Mononuclear cell (primary cell): ENCODE measurements around the gene SYT7. TPM values are rescaled to one million over a fixed set of nuclear protein-coding genes. Genes with fewer than 3 reads are reported as not detected.

Experiments
- H3K27me3 ChIP-seq: 2 replicates; pipeline ENCODE4 v1.6.0; 2011; ENCODE audit warnings: low read length, control low read depth; ENCODE audit not compliant: insufficient read depth
- H3K4me1 ChIP-seq: 2 replicates; pipeline ENCODE4 v1.5.1; 2011; ENCODE audit warnings: mild to moderate bottlenecking, low read length, control low read depth; ENCODE audit not compliant: insufficient read depth
- H3K4me3 ChIP-seq: 2 replicates; pipeline ENCODE4 v1.5.1; 2011; ENCODE audit warnings: mild to moderate bottlenecking, low read length, moderate library complexity
- H3K9me3 ChIP-seq: 2 replicates; pipeline ENCODE4 v1.5.1; 2011; ENCODE audit warnings: low read depth, mild to moderate bottlenecking, control low read depth, low read length
- total RNA-seq: library from RNA; depleted of rRNA; stranded (reverse); fragments of >200 nt; gene quantifications from one replicate; pipeline ENCODE4 v1.2.3, GENCODE V29; 2012

Gene SYT7
- total RNA-seq, 1 donor = under 0.01 TPM

DNA sequence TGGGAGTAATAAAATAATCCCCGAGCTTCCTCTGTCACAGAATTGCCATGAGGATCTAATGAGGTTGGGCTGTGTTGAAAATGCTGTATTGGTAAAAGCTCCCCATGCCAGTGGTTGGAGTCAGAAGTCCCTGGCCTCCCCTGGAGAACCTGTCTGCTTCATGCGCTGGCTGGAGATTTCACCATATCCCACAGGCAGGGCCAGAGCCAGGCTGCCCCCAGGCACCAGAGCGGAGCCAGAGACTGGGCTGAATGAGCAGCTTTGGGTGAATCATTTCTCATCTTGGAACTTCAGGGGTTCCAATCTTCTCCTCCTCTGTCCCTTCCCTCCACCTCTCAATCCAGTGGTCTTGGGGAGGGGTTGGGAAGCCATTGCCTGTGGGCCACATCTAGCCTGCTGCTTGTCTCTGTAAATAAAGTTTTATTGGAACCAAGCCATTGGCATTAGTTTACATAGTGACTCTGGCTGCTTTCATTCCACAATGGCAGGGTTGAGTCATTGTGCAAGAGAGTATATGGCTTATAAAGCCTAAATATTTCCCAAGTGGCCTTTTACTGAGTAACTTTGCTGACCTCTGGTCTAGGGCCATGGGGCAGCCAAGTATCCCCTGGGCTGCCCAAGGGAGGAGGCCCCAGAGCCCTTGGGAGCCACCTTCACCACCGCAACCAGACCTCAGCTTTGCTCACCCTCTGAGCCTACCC lies 37.1 kb downstream of the SYT7 start:
- no peaks in the 10 kb centered on the region for H3K27me3 ChIP-seq
- H3K4me3 ChIP-seq = no peak overlapping the region
- H3K4me1 ChIP-seq = no peaks in the 10 kb centered on the region
- no peaks in the 10 kb centered on the region for H3K9me3 ChIP-seq

DNA sequence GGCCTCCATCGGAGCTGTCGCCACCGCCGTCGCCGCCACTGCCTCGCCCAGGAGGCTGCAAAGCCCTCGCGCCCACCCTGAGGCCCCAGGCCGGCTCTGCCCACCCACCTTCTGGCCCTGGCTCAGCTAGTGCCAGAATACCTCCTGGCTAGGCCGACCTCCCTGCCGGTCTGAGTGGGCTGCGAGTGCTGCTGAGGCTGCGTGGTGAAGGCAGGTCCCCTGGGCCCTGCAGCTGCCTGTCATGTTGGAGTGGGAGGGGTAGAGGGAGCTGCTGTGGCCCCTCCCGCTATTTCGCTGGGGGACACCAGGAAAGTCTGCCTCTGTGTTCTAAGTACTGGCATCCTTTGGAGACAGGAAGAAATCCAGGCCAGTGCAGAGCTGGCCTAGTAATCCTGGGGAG lies 38.2 kb downstream of the SYT7 start:
- Histone ChIP-seq H3K4me3 (no peak overlapping the region), H3K9me3 (no peaks in the 10 kb centered on the region), H3K4me1 (no peaks in the 10 kb centered on the region), H3K27me3 (no peaks in the 10 kb centered on the region)

DNA sequence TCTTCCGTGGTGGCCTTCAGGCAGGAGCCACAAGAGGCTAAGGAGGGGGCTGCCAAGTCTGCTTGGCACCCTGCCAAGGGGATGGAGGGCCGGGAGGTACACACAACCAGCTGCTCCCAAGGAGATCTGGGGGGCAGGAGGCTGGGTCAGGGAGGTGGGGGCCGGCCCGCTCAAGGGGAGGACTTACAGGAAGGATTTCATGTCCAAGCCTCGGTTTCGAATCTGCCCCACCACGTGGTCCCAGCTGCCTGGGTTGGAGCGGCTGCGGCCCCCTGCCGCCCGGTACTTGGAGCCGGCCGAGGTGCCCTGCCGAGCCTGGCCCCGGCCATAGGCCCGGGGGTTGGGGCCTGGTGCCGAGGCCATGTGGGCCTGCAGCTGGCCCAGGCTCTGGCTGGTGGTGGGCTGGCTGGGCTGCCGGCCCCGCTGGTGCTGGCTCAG lies 38.8 kb downstream of the SYT7 start:
- Histone ChIP-seq H3K27me3 (no peaks in the 10 kb centered on the region), H3K9me3 (no peaks in the 10 kb centered on the region), H3K4me1 (no peaks in the 10 kb centered on the region), H3K4me3 (no peak overlapping the region)

DNA sequence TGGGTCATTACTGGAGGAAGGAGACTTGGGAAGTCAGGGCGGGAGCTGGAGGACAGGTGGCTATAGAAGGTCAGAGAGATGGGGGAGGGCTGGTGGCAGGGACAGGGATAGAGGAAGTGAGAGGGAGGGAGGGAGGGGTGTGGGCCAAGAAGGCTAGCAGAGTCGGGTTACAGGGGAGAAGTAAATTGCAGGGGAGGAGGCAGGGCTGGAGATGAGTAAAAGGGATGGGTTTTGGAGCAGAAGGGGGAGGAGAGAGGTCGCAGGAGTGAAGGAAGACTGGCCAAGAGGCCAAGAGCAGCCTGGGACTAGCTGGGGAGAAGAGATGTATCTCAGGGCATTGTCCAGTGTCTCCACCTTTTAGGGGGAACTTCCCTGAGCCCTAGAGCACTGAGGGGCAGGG lies 39.3 kb downstream of the SYT7 start:
- Histone ChIP-seq H3K9me3 (no peaks in the 10 kb centered on the region), H3K4me1 (no peaks in the 10 kb centered on the region), H3K27me3 (no peaks in the 10 kb centered on the region), H3K4me3 (no peak overlapping the region)

DNA sequence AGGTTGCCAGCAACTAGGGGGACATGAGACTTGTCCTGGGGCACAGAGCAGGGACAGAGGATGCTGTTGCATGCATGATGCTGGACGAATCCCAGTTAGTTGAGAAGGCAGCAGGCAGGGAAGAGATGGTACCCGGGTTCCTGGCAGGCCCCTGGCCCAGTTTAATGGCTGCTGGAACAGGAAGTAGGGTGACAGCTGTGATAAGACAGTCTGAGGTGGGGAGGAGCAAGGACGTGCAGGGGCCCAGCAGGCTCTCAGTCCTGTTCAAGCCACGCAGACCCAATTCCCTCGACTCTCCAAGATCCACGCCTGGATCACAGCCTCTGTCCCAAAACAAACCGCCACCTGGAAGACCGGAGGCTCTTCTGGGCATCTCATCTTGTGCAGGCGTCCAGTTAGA lies 40.3 kb downstream of the SYT7 start:
- Histone ChIP-seq H3K27me3 (no peaks in the 10 kb centered on the region), H3K4me3 (no peak overlapping the region), H3K9me3 (no peaks in the 10 kb centered on the region), H3K4me1 (no peaks in the 10 kb centered on the region)

DNA sequence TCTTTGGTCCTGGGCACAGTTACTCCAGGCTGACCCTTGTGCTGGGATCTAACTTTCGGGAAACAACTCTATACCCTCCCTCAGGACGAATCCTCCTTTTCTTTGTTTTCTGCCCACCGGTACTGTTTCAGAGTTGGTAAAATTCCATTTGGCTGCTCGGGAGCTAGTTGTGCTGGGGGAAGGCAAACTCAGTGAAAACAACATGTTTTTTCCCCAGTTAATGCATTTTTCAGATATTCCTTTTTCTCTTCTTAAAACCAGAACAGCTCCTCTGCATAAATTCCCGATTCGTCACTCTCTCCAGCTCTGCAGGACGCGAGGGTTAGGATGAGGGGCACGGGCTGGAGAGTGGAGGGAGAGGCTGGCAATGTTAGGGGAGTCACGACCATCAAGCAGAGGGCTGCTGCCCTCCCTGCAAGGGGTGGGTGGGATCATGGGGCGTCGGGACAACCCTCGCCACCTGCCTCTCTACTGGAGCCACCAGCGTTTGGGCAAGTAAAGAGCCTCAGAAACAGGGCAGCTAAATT lies 41.0 kb downstream of the SYT7 start:
- no peak overlapping the region for H3K4me3 ChIP-seq
- H3K4me1 ChIP-seq = no peaks in the 10 kb centered on the region
- no peaks in the 10 kb centered on the region for H3K9me3 ChIP-seq
- no peaks in the 10 kb centered on the region for H3K27me3 ChIP-seq

DNA sequence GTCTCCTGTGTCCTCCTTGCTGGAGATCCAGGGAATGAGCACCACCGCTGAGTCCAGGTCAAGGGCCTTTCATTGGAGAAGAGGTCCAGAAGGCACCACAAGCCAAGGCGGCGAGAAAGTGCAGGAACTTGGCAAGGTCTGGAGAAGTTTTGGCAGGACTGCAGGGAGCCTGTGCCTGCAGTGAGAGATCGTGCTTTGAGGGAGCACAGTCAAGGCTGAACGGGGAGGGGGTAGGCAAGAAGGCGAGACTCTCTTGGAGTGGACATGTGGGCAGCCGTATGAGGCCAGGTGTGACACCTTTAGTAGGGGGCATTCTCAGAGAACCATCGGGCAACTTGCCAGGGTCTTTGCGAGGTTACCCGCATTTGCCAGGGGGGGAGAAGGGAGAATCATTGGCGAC lies 41.9 kb downstream of the SYT7 start:
- Histone ChIP-seq H3K4me1 (no peaks in the 10 kb centered on the region), H3K27me3 (no peaks in the 10 kb centered on the region), H3K4me3 (no peak overlapping the region), H3K9me3 (no peaks in the 10 kb centered on the region)

DNA sequence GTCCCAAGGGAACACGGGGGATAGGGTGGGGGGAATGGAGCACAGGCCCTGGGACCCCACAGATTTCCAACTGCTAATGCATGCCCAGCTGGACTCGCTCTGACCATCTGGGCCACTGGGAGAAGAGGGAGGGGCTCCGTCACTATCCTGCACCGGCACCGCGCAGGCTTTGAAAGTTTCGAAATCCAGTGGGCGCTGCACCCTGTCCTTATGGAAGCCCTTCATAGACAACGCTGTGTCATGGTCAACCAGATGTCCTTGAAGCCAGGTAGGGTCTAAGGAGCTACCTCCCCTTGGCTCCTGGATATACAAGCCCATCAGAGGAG lies 42.3 kb downstream of the SYT7 start:
- H3K4me3 ChIP-seq = no peak overlapping the region
- H3K4me1 ChIP-seq = no peaks in the 10 kb centered on the region
- H3K9me3 ChIP-seq = no peaks in the 10 kb centered on the region
- H3K27me3 ChIP-seq = no peaks in the 10 kb centered on the region

DNA sequence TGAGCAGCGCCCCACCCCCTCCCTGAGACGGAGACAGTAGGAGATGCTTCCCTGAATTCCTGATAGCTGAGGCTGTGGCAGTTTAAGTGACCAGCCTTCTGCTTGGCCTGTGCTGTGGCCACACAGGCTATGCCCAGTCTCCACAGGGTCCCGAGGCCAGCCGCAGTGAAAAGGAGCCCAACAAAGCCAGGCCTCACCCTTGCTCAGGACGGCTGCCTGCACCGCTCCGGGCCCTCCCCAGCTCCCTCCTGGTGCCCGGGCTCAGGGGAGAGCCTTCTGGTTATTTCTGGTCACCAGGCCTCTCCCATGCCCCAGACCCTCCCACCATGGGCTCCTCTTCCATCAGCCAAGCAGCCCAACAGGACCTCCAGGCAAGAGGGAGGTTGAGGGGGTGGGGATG lies 43.5 kb downstream of the SYT7 start:
- Histone ChIP-seq H3K4me3 (no peak overlapping the region), H3K4me1 (no peaks in the 10 kb centered on the region), H3K27me3 (no peaks in the 10 kb centered on the region), H3K9me3 (no peaks in the 10 kb centered on the region)

DNA sequence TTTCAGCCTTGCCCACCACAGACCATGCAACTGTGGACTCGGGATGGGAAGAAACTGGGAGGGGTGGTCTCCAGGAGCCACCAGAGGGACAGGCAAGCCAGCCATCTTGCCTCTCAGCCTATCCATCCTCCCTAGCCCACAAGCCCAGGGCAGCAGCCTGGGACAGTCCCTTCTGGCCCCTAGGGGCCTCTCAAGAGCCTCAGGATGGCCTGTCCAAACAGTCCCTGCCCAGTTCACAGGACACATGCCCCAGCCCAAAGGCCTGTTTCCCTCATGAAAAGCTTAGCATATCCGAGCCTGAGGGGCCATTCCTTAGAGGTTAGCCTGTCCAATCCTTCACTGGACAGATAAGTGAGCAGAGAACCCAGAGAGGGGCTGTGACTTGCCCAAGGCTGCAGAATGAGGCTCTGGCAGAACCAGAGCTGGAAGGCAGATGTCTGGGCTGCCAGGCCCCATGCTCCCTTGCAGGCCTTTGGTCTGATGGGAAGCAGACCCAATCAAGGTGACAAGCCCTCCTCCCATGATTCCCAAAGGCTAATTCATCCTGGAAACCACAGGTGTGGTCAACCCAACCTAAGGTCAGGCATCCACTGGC lies 44.1 kb downstream of the SYT7 start:
- H3K4me1 ChIP-seq = no peaks in the 10 kb centered on the region
- H3K27me3 ChIP-seq = no peaks in the 10 kb centered on the region

DNA sequence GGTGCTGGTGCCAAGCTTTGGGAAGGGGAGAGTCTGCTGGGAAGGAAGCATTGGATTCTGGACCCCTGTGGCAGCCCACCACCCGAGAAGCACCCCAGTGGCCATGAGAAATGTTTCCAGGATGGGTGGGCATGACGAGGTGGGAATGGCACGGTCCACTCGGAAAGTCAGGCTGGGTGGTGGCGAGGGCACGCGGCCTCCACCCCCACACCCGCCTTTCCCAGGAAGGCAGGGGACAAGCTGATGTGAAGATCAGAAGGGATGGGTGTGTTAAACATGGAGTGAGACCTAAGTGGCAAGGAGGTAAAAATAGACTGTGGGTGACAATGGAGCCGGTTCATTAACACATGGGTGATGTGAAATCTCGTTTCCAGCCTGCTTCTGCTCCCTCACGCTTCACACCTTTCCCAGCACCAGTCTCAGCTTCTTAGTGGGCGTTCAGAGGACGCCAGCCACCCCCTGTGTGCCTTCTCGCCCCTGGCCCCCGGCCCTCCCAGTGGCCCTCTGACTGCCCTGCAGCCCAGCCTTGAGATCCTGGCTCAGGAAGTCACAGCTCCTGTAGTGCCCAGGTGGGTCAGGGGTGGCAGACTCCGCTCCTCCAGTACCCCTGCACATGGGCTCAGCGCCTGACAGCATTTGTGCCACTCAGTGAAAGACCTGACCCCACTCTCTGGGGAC lies 44.7 kb downstream of the SYT7 start:
- no peak overlapping the region for H3K4me3 ChIP-seq
- no peaks in the 10 kb centered on the region for H3K9me3 ChIP-seq
- H3K4me1 ChIP-seq = no peaks in the 10 kb centered on the region
- H3K27me3 ChIP-seq = no peaks in the 10 kb centered on the region

More for the DNA sequence above, 44.1 kb downstream of the SYT7 start:
- Histone ChIP-seq H3K4me3 (no peak overlapping the region), H3K9me3 (no peaks in the 10 kb centered on the region)

DNA sequence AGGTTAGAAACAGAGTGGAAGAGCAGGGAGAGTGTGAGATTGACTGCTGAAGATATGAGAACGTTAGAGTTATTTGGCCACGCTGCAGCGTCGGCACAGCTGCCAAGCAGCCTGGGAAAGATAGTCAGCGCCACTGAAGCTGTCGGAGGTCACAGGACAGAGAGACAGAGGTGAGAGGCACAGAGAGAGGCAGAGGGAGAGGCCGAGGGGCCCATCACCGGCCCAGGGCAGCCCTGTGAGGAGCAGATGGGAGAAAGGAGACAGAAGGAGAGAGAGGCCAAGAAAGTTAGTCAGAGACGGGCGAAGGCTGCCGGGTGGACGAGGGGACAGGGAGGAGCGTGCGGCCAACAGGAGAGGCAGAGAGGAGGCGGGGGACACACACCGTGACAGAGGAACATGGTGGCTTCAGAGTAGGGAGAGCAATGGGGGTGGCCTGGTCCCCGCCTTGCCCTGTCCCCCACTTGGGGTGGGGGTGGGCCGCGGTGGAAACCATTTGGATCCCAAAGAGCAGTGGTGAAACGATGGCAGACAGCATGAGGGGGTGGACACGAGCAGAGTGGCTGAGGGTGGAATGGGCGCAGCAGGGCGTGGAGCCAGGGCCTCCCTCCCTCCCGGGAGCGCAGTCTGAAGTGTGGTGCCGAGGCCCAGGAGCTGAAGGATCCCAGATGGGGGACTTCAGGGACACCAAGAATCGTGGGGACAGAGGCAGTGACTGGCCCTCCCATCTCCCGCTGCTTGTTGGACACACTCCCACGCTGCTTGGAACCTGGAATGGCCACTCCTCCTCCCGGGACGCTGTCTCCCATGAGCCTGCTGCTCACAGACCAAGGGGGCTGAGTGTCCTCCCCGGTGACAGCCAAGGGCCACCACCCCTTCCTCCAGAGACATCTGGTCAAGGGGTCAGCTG lies 45.7 kb downstream of the SYT7 start:
- Histone ChIP-seq H3K27me3 (no peaks in the 10 kb centered on the region), H3K9me3 (no peaks in the 10 kb centered on the region), H3K4me3 (no peak overlapping the region), H3K4me1 (no peaks in the 10 kb centered on the region)

DNA sequence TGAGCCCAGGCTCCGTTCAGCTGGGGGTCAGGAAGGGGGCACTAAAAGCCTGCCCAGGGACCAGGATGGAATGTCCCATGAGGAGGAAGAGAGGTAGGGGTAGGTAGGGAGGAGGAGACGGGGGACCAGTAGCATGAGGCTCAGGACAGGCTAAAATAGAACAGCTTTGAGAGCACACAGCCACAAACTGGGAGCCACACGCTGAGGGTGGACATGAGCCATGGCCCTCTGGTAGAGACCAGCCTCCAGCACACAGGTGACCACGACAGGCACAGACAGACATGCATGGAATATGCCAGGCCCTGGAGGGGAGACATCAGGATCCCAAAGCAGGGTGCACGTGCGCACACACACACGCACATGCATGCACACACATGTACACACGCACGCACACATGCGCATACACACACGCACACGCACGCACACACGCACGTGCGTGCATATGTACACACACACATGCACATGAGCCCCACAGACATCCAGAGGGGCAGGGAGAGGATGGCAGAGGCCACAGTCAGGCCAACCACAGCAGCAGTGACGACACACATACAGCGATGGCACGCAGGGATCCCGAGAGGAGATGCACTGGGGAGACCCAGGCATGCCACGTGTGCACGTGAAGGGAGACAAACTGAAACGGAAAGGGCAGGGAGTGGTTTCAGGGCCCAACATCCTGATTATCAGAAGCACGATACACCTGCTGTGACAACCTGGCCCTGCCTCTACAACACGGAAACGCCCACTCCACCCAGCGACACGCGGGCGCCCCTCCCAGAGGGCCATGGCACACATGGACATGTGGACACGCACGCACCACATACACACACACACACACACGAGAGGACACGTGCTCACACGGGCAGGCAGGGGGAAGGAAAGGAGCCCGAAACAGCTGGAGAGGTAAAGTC lies 46.6 kb downstream of the SYT7 start:
- Histone ChIP-seq H3K27me3 (no peaks in the 10 kb centered on the region), H3K4me1 (no peaks in the 10 kb centered on the region), H3K9me3 (no peaks in the 10 kb centered on the region), H3K4me3 (no peak overlapping the region)

DNA sequence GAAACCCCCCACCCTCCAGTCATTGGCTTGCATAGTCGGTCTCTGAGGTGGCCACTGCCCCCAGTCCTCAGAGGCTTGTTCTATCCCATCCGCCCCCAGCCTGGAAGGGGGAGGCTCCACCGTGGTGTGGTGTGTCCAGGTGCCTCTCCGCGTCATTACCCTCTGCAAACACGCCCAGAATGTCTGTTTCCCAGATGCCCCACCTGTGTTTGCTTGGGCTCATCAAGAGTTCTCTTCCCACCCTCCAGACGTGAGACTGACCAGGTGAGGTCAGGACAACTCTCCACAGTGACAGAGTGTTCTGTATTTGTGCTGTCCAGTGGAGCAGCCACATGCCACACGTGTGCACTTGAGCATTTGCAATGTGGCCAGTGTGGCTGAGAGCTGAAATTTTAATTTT lies 47.5 kb downstream of the SYT7 start:
- no peak overlapping the region for H3K4me3 ChIP-seq
- no peaks in the 10 kb centered on the region for H3K4me1 ChIP-seq
- H3K9me3 ChIP-seq = no peaks in the 10 kb centered on the region
- no peaks in the 10 kb centered on the region for H3K27me3 ChIP-seq
